ENCODE data around the gene FNBP1L.
A peak's percentile ranks its signal among the peaks of the same experiment; 100 is the strongest.

FNBP1L gene

DNA sequence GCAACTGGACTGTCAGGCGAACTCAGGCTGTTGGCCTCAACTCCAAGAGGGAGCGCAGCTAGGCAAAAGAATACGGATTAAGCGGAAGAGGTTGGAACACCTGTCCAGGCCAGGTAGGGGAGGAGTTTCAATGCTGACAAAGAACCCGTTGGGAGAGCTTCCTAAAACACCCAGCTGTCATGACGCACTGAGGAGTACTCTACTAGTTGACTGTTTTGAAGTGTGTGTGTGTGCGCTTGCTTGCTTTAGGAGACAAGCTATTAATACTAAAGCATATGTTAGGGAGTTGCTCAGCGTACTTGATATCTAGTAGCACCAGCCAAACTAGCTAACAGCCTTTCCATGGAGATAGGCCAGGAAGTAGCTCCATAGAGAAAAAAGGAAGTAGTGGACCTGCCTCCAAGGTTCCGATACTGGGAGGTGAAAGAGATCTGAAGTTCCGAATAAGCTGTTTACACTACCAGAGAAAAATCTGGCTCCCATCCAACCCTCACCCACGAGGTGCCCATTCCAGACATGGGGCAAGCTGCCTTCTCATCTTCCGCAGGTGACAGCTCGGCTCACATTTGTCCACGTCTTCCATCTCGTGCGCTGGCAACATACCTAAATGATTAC is 974 bp upstream of the FNBP1L start:
- H3K4me3 ChIP-seq (ENCODE audit: low read length) = no peak overlapping the region

DNA sequence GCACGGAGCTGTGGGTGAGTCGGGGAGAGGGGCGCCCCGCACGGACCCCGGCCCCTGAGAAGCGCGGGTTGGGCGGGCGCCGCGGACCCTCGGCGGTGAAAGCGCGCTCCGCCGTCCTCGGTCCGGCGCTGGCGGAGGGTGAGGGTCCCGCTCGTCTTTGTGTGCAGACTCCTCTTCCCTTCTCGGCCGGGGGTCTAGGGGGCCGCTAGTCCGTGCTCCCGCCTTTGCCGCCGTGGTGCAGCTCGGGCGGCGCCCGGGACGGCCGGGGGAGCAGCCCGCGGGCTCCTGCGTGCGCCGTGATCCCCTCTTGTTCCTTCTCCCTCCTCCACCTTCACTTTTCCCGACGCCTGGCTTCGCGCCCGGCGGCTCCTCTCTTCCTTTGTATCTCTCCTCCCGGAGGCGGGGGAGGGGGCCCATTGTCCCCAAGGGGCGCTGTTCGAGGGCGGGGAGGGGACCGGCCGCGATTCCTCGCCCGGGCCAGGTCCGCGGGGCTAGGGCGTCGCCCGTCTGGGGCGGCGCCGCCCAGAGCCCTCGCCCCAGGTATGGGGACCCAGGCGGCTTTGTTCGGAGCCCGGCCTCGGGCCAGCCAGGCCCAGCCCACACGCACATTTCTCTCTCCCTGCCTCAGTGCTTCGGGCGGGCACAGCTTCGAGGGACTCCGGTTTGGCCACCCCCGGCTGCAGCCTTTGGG is 519 bp downstream of the FNBP1L start:
- H3K4me3 ChIP-seq (ENCODE audit: low read length) = peak overlapping the region; percentile 71
- no peaks in the 10 kb centered on the region for H3F3A ChIP-seq (ENCODE audit: insufficient read depth, low read length)
- no peak overlapping the region for H3K27ac ChIP-seq (ENCODE audit: low read length)
- no peaks in the 10 kb centered on the region for H3K4me1 ChIP-seq (ENCODE audit: low read length)
- H3K4me2 ChIP-seq (ENCODE audit: low read depth, low read length) = peak overlapping the region; percentile 88
- H3K9ac ChIP-seq (ENCODE audit: low read length) = no peak overlapping the region; the same call in 1 of the 2 replicates
- H3K9me3 ChIP-seq (replicated peaks; ENCODE audit: insufficient read depth, low read length) = no peaks in the 10 kb centered on the region
- no peaks in the 10 kb centered on the region for H4K20me1 ChIP-seq (ENCODE audit: insufficient read depth, low read length)
- no peaks in the 10 kb centered on the region for H3K27me3 ChIP-seq (replicated peaks; ENCODE audit: insufficient read depth, low read length)
- TF ChIP-seq EZH2phosphoT487 (IDR thresholded peaks at IDR 0.05; ENCODE audit: low read length) (no peak), EZH2 (optimal IDR thresholded peaks at IDR 0.05; ENCODE audit: low read depth, low read length) (no peak)
- TF ChIP-seq, protein P1, sequence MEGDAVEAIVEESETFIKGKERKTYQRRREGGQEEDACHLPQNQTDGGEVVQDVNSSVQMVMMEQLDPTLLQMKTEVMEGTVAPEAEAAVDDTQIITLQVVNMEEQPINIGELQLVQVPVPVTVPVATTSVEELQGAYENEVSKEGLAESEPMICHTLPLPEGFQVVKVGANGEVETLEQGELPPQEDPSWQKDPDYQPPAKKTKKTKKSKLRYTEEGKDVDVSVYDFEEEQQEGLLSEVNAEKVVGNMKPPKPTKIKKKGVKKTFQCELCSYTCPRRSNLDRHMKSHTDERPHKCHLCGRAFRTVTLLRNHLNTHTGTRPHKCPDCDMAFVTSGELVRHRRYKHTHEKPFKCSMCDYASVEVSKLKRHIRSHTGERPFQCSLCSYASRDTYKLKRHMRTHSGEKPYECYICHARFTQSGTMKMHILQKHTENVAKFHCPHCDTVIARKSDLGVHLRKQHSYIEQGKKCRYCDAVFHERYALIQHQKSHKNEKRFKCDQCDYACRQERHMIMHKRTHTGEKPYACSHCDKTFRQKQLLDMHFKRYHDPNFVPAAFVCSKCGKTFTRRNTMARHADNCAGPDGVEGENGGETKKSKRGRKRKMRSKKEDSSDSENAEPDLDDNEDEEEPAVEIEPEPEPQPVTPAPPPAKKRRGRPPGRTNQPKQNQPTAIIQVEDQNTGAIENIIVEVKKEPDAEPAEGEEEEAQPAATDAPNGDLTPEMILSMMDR (IDR thresholded peaks at IDR 0.05; ENCODE audit: low read length) = no peak
- H3K36me3 ChIP-seq (replicated peaks; ENCODE audit: insufficient read depth, low read length) = no peaks in the 10 kb centered on the region
- H3K79me2 ChIP-seq (ENCODE audit: low read length) = no peaks in the 10 kb centered on the region
- no peak for DNase-seq
- H2AFZ ChIP-seq (ENCODE audit: low read length) = peak overlapping the region; percentile 75
- no peaks in the 10 kb centered on the region for H3K9me2 ChIP-seq (replicated peaks; ENCODE audit: insufficient read depth, low read length)

More for the DNA sequence above, 974 bp upstream of the FNBP1L start:
- TF ChIP-seq EZH2 (optimal IDR thresholded peaks at IDR 0.05; ENCODE audit: low read depth, low read length) (no peak), EZH2phosphoT487 (IDR thresholded peaks at IDR 0.05; ENCODE audit: low read length) (no peak)
- TF ChIP-seq, protein P1 (IDR thresholded peaks at IDR 0.05; ENCODE audit: low read length) = no peak
- Histone ChIP-seq H3K36me3 (replicated peaks; ENCODE audit: insufficient read depth, low read length) (no peaks in the 10 kb centered on the region), H3K4me2 (ENCODE audit: low read depth, low read length) (no peak overlapping the region; the same call in 1 of the 2 replicates), H3K9me3 (replicated peaks; ENCODE audit: insufficient read depth, low read length) (no peaks in the 10 kb centered on the region), H3K27ac (ENCODE audit: low read length) (no peak overlapping the region), H3K27me3 (replicated peaks; ENCODE audit: insufficient read depth, low read length) (no peaks in the 10 kb centered on the region), H3K79me2 (ENCODE audit: low read length) (no peaks in the 10 kb centered on the region), H3K9me2 (replicated peaks; ENCODE audit: insufficient read depth, low read length) (no peaks in the 10 kb centered on the region), H3K4me1 (ENCODE audit: low read length) (no peaks in the 10 kb centered on the region), H4K20me1 (ENCODE audit: insufficient read depth, low read length) (no peaks in the 10 kb centered on the region), H3F3A (ENCODE audit: insufficient read depth, low read length) (no peaks in the 10 kb centered on the region), H2AFZ (ENCODE audit: low read length) (0 out of 2 replicates have a peak overlapping the region, but pooled peaks have one; percentile 65), H3K9ac (ENCODE audit: low read length) (no peak overlapping the region)
- DNase-seq = no peak

DNA sequence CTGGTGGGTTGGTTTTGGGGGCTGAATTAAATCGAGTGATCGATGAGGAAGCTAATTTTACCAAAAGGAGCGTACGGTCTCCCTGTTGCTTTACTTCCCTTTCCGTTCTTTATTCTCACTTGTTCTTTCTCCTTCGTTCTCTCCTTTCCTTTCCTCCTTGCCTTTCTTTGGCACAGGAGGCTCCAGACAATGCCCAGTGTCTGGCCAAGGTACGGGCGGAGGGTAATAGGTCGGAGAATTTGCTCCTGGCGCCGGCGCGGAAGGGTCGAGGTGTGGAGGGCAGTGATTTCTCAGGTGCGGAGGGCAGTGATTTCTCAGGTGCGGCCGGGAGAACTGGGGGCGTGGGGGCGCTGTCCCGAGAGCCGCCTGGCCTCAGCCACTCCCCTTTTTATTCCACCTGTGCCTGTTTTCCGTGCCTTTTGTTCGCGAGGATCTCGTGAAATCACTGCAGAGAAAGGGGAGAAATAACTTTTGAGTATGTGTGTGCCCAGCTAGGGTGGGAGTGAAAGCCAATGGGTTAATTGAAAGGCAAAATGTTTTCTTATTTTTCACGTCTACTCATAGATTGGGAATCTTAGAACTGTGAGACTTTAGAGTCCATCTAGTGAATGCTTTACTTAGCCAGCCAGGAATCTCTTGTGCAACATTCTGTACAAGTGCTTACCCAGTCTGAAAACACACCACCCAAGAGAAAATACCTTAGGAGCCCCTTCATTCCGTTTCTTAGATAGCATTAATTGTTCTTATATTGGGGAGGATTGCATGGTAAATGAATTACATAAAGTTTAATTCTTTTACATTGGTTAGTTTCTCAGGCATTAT is 1.3 kb downstream of the FNBP1L start:
- Histone ChIP-seq H3K4me1 (ENCODE audit: low read length) (no peaks in the 10 kb centered on the region), H3K4me3 (ENCODE audit: low read length) (peak overlapping the region; percentile 71), H2AFZ (ENCODE audit: low read length) (peak overlapping the region; percentile 75), H3K79me2 (ENCODE audit: low read length) (no peaks in the 10 kb centered on the region), H3K27me3 (replicated peaks; ENCODE audit: insufficient read depth, low read length) (no peaks in the 10 kb centered on the region), H3F3A (ENCODE audit: insufficient read depth, low read length) (no peaks in the 10 kb centered on the region), H3K4me2 (ENCODE audit: low read depth, low read length) (peak overlapping the region; percentile 88), H3K9me2 (replicated peaks; ENCODE audit: insufficient read depth, low read length) (no peaks in the 10 kb centered on the region), H3K27ac (ENCODE audit: low read length) (no peak overlapping the region), H4K20me1 (ENCODE audit: insufficient read depth, low read length) (no peaks in the 10 kb centered on the region), H3K9ac (ENCODE audit: low read length) (no peak overlapping the region; the same call in 1 of the 2 replicates), H3K36me3 (replicated peaks; ENCODE audit: insufficient read depth, low read length) (no peaks in the 10 kb centered on the region), H3K9me3 (replicated peaks; ENCODE audit: insufficient read depth, low read length) (no peaks in the 10 kb centered on the region)
- TF ChIP-seq, protein P1 (IDR thresholded peaks at IDR 0.05; ENCODE audit: low read length) = no peak
- TF ChIP-seq EZH2phosphoT487 (IDR thresholded peaks at IDR 0.05; ENCODE audit: low read length) (no peak), EZH2 (optimal IDR thresholded peaks at IDR 0.05; ENCODE audit: low read depth, low read length) (no peak)
- DNase-seq = no peak

All from MM.1S (cell line).